Nucleus accumbens (tissue), 56 donors: Measurements from ENCODE around the gene DOCK3.
"Not testable (repeated sequence)": the region's sequence is repeated elsewhere in the genome, so short reads cannot be mapped to it uniquely, and the experiment has no call there.

ENCODE experiments used
- DNase-seq, 56 donors: peaks; one replicate each; lab custom pipeline; 2025; lab: John Stamatoyannopoulos, UW

Gene DOCK3

GRCh38 chr3:51275111-51275805, 600.5 kb downstream of the DOCK3 start:
- peak in 2 of 56 donors; percentile 8 to 11 for DNase-seq

- DNase-seq = no peak
Observed at GRCh38 chr3:51276046-51276445, 601.3 kb downstream of the DOCK3 start.

- no peak for DNase-seq
Observed at GRCh38 chr3:51279448-51279847, 604.7 kb downstream of the DOCK3 start.

DNA sequence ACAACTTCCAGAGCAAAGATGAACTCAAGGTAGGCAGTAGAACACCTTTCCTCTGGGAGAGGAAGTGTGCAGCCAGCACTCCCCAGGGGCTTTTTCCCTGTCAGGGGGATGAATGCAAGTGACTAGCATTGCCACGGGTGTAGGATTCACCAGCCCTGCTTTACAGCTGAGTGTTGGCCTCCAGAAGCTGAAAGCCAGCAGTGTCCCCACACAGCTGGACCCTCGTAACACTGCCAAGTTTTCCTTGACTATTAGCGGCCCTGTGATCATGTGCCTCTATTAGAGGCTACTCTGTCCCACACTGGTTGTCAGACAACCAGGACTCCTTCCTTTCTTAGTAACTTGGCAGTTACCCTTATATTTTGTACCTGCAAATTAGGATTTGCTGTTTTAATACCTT, 605.4 kb downstream of the DOCK3 start:
- peak in 42 of 56 donors; percentile 4 to 69 (median 32) for DNase-seq

GRCh38 chr3:51282931-51283330, 608.2 kb downstream of the DOCK3 start:
- DNase-seq = no peak

DNA sequence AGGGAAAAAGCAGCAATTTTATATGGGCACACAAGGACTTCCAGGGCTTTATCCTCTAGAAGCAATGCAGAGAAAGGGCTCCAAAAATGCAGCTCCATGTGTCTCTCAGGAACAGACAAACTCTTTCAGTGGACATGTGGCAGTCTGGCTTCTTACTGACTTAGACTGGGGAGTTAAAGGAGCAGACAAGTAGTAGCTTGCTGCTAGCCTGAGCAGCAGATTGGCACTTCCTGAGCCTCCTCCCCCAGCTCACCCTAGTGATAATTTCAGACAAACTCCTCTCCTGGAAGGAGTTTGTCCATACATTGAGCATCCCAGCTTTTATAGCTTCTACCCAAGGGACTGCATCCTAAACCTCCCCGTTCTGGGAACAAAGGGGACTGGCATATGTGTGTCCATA, 608.7 kb downstream of the DOCK3 start:
- DNase-seq = no peak

- DNase-seq = no peak
Observed at GRCh38 chr3:51295625-51296024, 620.9 kb downstream of the DOCK3 start.

- no peak for DNase-seq
Observed at GRCh38 chr3:51297333-51297732, 622.6 kb downstream of the DOCK3 start.

GRCh38 chr3:51304230-51304629, 629.5 kb downstream of the DOCK3 start:
- DNase-seq = no peak

- DNase-seq = no peak
Observed at GRCh38 chr3:51306093-51306492, 631.4 kb downstream of the DOCK3 start.

- no peak for DNase-seq
Observed at GRCh38 chr3:51307458-51307857, 632.7 kb downstream of the DOCK3 start.

GRCh38 chr3:51307945-51308607, 633.3 kb downstream of the DOCK3 start:
- not testable (repeated sequence) for DNase-seq

- no peak for DNase-seq
Observed at GRCh38 chr3:51311055-51311454, 636.3 kb downstream of the DOCK3 start.

GRCh38 chr3:51328206-51328605, 653.5 kb downstream of the DOCK3 start:
- no peak for DNase-seq

DNA sequence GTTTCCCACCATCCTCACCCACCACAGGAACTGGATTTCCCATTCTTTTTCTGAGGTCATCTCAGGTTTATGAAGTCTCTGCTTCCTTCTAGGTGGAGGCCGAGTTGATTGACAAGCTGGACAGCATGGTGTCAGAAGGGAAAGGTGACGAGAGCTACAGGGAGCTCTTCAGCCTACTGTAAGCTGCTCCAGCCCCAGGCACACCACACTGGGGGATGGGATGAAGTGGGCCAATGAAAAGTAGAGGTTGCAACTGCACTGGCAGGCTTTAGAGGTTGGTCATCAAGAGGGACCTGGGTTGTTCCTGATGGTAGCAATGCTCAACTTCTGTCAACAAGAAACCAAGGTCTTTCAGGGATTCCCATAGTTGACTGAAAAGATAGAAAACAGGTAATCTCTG, 655.3 kb downstream of the DOCK3 start:
- DNase-seq = no peak

- DNase-seq = no peak
Observed at GRCh38 chr3:51332156-51332555, 657.4 kb downstream of the DOCK3 start.

DNA sequence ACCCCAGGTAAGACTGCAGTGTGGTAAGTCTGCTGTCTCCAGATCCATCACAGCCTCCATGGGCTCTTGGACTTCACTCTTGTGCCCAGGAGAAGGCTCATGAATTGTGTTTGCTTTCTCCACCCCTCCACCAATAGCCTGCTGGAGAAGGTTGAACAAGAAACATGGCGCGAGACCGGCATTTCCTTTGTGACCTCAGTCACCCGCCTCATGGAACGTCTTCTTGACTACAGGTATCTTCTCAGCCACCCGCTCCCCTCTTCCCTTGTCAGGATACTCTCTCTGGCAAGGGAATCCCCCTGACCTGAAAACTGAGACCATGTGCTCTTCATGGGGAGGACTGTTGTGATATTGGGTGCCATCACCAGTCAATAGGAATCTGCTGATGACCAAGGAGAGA, 658.3 kb downstream of the DOCK3 start:
- DNase-seq = no peak

DNA sequence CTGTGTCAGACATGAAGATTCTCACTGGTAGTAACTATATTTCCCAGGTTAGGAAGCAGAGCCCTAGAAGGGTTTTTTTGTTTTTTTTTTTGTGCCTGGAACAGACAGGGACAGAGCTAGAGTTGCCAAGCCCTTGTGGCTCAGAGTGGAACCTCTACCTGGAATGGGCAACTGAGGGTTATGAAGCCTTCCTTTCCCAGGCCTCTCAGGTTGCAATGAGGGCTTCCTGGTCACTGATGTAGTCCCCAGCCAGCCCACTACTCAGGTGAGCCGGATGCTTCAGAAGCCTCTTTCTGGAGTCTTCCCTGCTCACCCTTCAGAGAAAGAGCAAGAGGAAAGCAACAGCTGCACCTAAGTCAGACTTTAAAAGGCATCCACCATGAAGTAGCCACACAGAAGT, 661.5 kb downstream of the DOCK3 start:
- DNase-seq = no peak

GRCh38 chr3:51337666-51338065, 662.9 kb downstream of the DOCK3 start:
- DNase-seq = no peak

- DNase-seq = no peak
Observed at GRCh38 chr3:51338632-51339031, 663.9 kb downstream of the DOCK3 start.

- DNase-seq = peak in 7 of 56 donors; percentile 5 to 52 (median 25)
Observed at GRCh38 chr3:51340013-51340829, 665.5 kb downstream of the DOCK3 start.
